ENCODE results near the gene RGS3. TPM values are rescaled to one million over a fixed set of nuclear protein-coding genes. Genes with fewer than 3 reads are reported as not detected.

Gene RGS3
- total RNA-seq, 4 donors from 2014 or later: 11.0 to 18.8 (median 16.0) TPM

GRCh38 chr9:113616621-113617496 lies 153.3 kb downstream of the RGS3 start:
- WGBS: 64% methylated on average over 11 of the region's 16 CpGs
- DNase-seq (ENCODE audit: low spot score in 2 of 2): peak in 1 of 2 donors; percentile 55
- H3K4me3 ChIP-seq: no peak overlapping the region
- no peaks in the 10 kb centered on the region for H3K27me3 ChIP-seq
- peaks cover 34% of the 10 kb centered on the region for H3K4me1 ChIP-seq
- H3K27ac ChIP-seq: no peak overlapping the region
- TF ChIP-seq CTCF (IDR thresholded peaks at IDR 0.05) (no peak), POLR2AphosphoS5 (IDR thresholded peaks at IDR 0.05) (no peak), EP300 (IDR thresholded peaks at IDR 0.05) (no peak), POLR2A (IDR thresholded peaks at IDR 0.05) (no peak)
- no peaks in the 10 kb centered on the region for H3K36me3 ChIP-seq
- H3K9me3 ChIP-seq: no peaks in the 10 kb centered on the region

GRCh38 chr9:113617550-113617949 lies 154.0 kb downstream of the RGS3 start:
- Histone ChIP-seq H3K4me1 (peaks cover 38% of the 10 kb centered on the region), H3K36me3 (no peaks in the 10 kb centered on the region), H3K27me3 (no peaks in the 10 kb centered on the region), H3K4me3 (no peak overlapping the region), H3K9me3 (no peaks in the 10 kb centered on the region), H3K27ac (no peak overlapping the region)
- 74% methylated on average over 6 of the region's 6 CpGs for WGBS
- no peak for DNase-seq (ENCODE audit: low spot score in 2 of 2)
- TF ChIP-seq EP300 (IDR thresholded peaks at IDR 0.05) (no peak), POLR2AphosphoS5 (IDR thresholded peaks at IDR 0.05) (no peak), POLR2A (IDR thresholded peaks at IDR 0.05) (no peak), CTCF (IDR thresholded peaks at IDR 0.05) (no peak)

DNA sequence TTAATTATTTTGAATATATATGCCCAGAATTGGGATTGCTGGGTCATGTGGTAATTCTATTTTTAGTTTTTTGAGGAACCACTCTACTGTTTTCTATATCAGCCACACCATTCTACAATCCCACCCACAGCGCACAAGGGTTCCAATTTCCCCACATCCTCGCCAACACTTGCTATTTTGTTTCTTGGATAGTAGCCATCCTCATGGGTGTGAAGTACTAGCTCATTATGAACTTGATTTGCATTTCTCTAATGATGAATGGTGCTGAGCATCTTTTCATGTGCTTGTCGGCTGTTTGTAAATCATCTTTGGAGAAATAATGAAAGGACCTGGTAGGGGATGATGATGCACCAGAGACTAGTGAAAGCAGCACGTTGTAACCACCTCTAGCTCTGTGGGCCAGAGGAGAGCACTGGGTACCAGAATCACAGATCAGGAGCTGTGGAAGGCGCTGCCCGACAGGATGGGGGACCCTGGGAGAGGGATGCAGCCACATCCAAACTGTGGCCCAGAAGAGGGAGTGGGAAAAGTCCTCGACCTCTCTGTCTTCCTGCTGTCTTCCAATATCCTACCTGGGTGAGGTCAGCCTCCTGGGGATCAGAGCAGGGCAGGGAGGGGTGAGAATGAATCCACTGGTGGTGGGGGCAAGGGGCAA lies 155.4 kb downstream of the RGS3 start:
- 73% methylated on average over 7 of the region's 7 CpGs for WGBS
- Histone ChIP-seq H3K9me3 (no peaks in the 10 kb centered on the region), H3K27ac (no peak overlapping the region), H3K4me1 (peaks cover 38% of the 10 kb centered on the region), H3K36me3 (no peaks in the 10 kb centered on the region), H3K27me3 (no peaks in the 10 kb centered on the region), H3K4me3 (no peak overlapping the region)
- no peak for TF ChIP-seq POLR2AphosphoS5 (IDR thresholded peaks at IDR 0.05)
- TF ChIP-seq CTCF (IDR thresholded peaks at IDR 0.05): no peak
- TF ChIP-seq POLR2A (IDR thresholded peaks at IDR 0.05): no peak
- TF ChIP-seq EP300 (IDR thresholded peaks at IDR 0.05): no peak
- peak; percentile 27 to 61 for DNase-seq (ENCODE audit: low spot score in 2 of 2)

DNA sequence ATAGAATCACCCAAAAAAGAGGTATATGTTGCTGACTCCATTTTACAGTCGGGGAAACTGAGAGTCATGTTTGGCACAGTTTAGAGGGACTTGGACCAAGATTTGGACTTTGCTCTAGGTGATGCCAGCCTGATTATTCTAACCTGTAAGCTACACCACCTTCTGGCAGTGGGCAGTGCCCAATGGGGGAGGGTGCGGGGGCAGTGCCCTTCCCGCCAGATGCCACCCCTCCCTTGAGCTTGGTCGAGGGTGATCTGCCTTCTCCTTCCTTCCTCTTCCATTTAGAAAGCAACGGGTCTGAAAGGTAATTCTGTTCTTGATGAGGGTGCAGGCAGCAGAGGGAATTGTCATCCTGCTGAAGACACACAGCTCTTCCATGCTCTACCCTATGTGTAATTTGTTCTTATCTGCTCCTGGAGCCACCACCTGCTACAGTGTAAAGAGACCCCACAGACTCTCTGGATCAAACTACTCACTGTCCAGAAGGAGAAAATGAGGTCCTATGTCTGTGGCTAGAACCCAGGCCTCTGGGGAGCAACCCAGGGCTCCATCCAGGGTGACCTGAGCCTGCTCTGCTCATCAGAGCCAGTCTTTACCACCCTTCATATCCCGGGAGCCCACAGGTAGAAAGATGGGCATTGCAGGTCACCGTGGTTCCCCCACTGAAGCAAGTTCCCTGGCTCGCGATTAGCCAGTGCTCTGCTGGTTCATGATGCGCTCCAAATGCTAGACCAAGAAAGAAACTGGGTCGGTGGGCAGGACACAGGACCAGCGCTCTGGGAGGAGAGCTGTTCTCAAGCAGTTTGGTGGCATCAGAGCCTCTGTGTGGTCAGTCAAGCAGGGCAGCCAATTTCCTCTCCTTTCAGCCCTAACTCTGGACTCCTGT lies 156.2 kb downstream of the RGS3 start:
- peak; percentile 53 to 54 for DNase-seq (ENCODE audit: low spot score in 2 of 2)
- no peaks in the 10 kb centered on the region for H3K9me3 ChIP-seq
- TF ChIP-seq EP300 (IDR thresholded peaks at IDR 0.05): no peak
- no peak for TF ChIP-seq CTCF (IDR thresholded peaks at IDR 0.05)
- TF ChIP-seq POLR2AphosphoS5 (IDR thresholded peaks at IDR 0.05): no peak
- no peak for TF ChIP-seq POLR2A (IDR thresholded peaks at IDR 0.05)
- H3K27ac ChIP-seq: no peak overlapping the region
- H3K4me3 ChIP-seq: no peak overlapping the region
- peaks cover 38% of the 10 kb centered on the region for H3K4me1 ChIP-seq
- no peaks in the 10 kb centered on the region for H3K36me3 ChIP-seq
- 62% methylated on average over 11 of the region's 12 CpGs for WGBS
- H3K27me3 ChIP-seq: no peaks in the 10 kb centered on the region
